GM21447 (cell line): ENCODE results near the gene BAIAP3.

Experiments
- ATAC-seq: cut with Tn5 transposase; IDR thresholded peaks from one replicate; pipeline ENCODE4 v1.9.1; 2021; ENCODE audit not compliant: unreplicated experiment

The BAIAP3 gene

GRCh38 chr16:1344499-1344898 lies 11.1 kb downstream of the BAIAP3 start:
- ATAC-seq = no peak

- ATAC-seq = no peak
Observed at GRCh38 chr16:1345087-1345486, 11.6 kb downstream of the BAIAP3 start.

- no peak for ATAC-seq
Observed at GRCh38 chr16:1345651-1346421, 12.4 kb downstream of the BAIAP3 start.

- ATAC-seq = no peak
Observed at GRCh38 chr16:1346422-1347285, 13.2 kb downstream of the BAIAP3 start.

DNA sequence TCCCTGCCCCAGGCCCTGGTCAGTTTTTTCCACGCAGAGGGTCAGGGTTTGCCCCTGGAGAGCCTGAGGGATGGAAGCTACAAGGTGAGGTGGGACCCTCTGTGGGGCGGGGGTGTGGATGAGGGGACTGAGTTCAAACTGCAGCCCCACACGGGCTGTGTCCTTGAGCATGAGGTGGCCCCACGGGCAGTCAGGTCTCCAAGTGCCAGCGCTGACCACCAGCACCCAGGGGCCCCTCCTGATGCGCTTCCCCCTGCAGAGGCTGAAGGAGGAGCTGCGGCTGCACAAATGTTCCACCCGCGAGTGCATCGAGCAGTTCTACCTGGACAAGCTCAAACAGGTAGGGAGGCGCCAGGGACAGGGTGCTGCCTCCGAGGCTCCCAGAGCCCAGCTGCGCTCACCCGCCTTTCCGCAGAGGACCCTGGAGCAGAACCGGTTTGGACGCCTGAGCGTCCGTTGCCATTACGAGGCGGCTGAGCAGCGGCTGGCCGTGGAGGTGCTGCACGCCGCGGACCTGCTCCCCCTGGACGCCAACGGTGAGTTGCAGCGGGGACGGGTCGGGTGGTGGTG lies 13.9 kb downstream of the BAIAP3 start:
- no peak for ATAC-seq

DNA sequence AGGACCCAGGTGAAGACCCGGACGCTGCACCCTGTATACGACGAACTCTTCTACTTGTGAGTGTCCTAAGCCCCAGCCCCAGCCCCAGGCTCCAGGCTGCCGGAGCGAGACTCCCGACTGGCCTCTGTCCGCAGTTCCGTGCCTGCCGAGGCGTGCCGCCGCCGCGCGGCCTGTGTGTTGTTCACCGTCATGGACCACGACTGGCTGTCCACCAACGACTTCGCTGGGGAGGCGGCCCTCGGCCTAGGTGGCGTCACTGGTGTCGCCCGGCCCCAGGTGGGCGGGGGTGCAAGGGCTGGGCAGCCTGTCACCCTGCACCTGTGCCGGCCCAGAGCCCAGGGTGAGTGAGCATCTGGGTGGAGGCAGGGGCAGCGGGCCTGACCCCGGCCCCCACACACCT lies 14.5 kb downstream of the BAIAP3 start:
- no peak for ATAC-seq

DNA sequence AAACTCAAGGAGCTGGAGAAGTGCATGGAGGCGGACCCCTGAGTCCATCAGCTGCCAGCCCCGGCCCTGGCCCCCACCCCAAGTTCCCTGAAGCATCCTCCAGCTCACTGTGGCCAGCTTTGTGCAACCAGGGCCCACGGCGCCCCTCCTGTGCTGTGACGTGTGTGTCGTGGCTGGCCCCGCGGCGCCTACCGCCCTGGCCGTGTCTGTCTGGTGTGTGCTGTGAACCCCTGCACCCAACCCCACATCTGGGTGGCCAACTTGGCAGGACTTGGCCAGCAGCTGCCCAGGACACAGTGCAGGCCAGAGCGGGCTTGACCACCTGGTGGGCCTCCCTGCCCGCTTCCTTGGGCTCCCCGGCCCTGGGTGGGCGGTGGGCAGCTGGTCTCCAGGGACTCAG lies 15.0 kb downstream of the BAIAP3 start:
- no peak for ATAC-seq

DNA sequence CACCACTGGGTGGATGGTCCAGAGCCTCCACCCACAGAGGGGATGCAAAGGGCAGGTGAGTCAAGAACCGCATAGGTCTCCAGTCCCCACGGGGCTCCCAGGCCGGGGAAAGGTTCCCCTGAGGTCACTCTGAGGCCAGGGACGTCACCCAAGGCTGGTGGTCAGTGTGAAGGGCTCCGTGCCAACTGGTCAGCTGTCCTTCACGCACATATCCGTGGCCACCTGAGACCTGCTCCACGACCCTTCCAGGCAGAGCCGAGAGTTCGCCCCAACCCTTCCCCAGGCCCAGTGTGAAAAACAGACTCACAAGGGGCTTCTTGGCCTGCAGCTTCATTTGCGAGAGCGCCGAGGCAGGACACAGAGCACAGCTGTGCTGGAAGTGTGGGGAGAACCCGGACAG lies 15.5 kb downstream of the BAIAP3 start:
- no peak for ATAC-seq

DNA sequence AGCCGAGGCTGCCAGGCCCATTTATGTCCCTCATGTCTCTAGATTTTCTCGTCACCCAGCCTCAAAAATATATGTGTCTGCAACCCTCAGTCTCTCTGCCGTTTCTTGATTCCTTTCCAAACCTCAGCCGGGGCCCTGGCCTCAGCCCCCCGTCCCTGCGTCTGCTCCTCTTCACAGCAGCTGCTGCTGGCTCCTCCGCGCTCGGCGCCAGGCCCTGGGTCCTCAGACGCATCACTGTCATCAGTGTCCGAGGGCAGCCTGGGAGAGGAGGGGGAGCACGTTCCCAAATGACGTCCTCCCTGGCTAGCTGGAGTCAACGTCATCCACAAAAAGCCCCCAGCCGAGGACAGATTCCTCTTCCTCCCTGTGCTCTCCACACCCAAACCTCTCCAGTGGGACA lies 15.9 kb downstream of the BAIAP3 start:
- no peak for ATAC-seq

GRCh38 chr16:1349951-1350350 lies 16.5 kb downstream of the BAIAP3 start:
- no peak for ATAC-seq

DNA sequence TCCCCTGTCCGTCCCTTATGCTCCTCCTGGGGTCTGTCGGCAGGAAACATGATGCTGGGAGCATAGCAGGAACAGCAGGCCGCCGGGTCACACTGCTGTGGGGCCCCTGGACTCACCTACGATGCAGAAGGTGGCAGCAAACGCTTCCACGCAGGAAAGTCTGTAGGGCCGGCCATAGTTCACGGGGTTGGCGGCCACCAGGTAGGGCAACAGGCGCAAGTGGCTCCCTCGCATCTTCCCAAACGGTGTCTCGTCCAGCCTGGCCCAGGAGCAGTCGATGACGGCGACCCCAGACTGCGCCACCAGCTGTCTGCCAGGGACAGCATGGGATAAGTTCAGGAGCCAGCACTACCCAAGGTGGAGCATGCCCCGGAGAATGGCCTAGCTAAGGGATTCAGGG lies 17.2 kb downstream of the BAIAP3 start:
- ATAC-seq = no peak

GRCh38 chr16:1351215-1351581 lies 17.8 kb downstream of the BAIAP3 start:
- peak; percentile 20 for ATAC-seq

DNA sequence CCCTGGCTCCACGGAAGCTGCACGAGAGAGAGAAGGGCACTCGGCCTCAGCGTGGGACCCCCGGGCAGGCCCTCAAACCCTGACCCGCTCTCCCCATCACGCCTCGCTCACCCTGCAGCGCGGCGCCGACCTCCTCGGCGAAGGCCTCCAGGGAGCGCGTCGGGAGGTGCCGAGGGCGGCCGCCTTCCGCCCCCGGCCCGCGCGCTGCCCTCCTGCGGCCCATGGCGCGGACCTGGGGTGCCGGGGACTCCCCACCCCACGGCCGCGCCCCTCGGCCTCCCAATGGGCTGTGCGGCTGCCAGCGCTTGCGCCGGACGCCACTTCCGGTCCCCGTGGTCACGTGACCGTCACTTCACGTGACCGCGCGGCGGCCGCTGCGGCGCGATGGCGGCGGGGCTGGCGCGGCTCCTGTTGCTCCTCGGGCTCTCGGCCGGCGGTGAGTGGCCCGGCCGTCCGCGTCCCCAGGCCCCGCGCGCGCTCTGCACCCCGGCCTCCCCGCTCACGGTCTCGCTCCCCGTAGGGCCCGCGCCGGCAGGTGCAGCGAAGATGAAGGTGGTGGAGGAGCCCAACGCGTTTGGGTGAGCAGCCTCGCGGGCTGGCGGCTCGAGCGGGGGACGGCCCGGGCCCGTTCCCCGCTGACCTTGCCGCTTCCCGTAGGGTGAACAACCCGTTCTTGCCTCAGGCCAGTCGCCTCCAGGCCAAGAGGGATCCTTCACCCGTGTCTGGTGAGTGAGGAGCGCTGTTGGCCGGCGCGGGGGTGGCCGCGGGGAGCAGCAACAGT lies 18.3 kb downstream of the BAIAP3 start, which contains the start of the genes GNPTG and TSR3:
GNPTG (plus strand) TSS at position 350 of the 781 bp plus-strand sequence; CDS start at position 385, 35 bp downstream.
TSR3 (minus strand) TSS at position 297 of the 781 bp plus-strand sequence; CDS start at position 223, 74 bp downstream.
- peak; percentile 57 for ATAC-seq

GRCh38 chr16:1354815-1355540 lies 21.5 kb downstream of the BAIAP3 start:
- ATAC-seq = no peak

- ATAC-seq = no peak
Observed at GRCh38 chr16:1355591-1355990, 22.1 kb downstream of the BAIAP3 start.

DNA sequence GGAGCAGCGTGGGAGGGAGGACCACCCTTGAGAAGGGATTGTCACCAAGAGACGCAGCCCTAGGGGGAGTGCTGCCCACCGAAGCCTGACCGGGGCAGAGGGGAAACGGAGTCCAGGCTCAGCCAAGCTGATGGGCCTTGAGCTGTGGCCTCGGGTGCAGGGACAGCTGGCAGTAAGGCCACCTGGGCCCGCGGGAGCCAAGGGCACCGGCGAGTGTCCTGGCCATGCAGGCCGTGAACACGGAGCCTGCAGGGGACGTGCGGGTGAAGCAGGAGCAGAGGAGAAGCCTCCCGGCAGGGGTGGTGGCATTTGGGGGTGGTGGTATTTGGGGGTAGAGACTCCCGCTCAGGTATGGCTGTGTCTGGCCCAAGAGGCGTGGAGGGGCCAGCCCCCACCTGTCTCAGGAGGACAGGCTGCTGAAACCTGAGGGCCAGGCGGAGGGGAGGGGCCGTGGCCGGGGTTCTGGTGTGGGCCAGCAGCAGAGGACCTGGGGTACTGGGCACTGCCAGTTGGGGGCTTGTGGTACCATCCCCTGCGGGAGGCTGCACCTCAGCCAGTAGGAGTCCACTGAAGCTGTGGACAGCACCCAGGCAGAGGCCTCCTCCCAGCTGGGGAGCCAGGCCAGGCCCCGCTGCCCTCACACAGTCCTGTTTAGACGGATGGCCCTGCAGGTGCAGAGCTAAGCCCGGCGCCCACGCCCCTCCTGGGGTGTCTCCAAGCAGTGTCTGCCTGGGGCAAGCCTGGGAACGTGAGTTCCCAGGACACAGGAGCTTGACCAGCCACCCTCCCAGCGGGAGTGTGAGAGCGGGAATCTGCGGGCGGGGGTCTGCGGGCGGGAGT lies 22.8 kb downstream of the BAIAP3 start:
- no peak for ATAC-seq

GRCh38 chr16:1357906-1358566 lies 24.6 kb downstream of the BAIAP3 start:
- no peak for ATAC-seq

- no peak for ATAC-seq
Observed at GRCh38 chr16:1361685-1362360, 28.4 kb downstream of the BAIAP3 start.
